Stimulated activated CD4-positive, alpha-beta T cell treated with anti-CD3 and anti-CD28 coated beads, Interleukin-2, amount 100 ng/mL, for 24 hours (primary cell): ENCODE measurements around the gene KRT4.
"Not testable (repeated sequence)": the region's sequence is repeated elsewhere in the genome, so short reads cannot be mapped to it uniquely, and the experiment has no call there.

ENCODE experiments used
- DNase-seq, 2 donors: peaks; one replicate each; pipeline ENCODE4 v3.0.0-alpha.2; 2020

Gene KRT4

GRCh38 chr12:52813885-52814709, at the start of gene KRT4:
Gene KRT4 (minus strand): TSS chr12:52814116. CDS start chr12:52814058, 58 bp downstream.
- DNase-seq, result no peak

- DNase-seq, result no peak
Observed at GRCh38 chr12:52862023-52862422, 48.1 kb upstream of the KRT4 start.

GRCh38 chr12:52861511-52861910, 47.6 kb upstream of the KRT4 start:
- no peak for DNase-seq

- DNase-seq, result no peak
Observed at GRCh38 chr12:52860102-52860823, 46.3 kb upstream of the KRT4 start.

- DNase-seq, result no peak
Observed at GRCh38 chr12:52857500-52857899, 43.6 kb upstream of the KRT4 start.

- no peak for DNase-seq
Observed at GRCh38 chr12:52856787-52857186, 42.9 kb upstream of the KRT4 start.

- not testable (repeated sequence) for DNase-seq
Observed at GRCh38 chr12:52856077-52856476, 42.2 kb upstream of the KRT4 start.

GRCh38 chr12:52851787-52852186, 37.9 kb upstream of the KRT4 start:
- no peak for DNase-seq

- no peak for DNase-seq
Observed at GRCh38 chr12:52850681-52851080, 36.8 kb upstream of the KRT4 start.

- no peak for DNase-seq
Observed at GRCh38 chr12:52849511-52849910, 35.6 kb upstream of the KRT4 start.

GRCh38 chr12:52848661-52849255, 34.8 kb upstream of the KRT4 start, which contains the start of gene KRT78:
Gene KRT78 (minus strand): TSS chr12:52848994. CDS start chr12:52848930, 64 bp downstream.
- DNase-seq, result no peak

- no peak for DNase-seq
Observed at GRCh38 chr12:52847335-52848102, 33.6 kb upstream of the KRT4 start.

- DNase-seq, result no peak
Observed at GRCh38 chr12:52846356-52846970, 32.5 kb upstream of the KRT4 start.

- no peak for DNase-seq
Observed at GRCh38 chr12:52845946-52846345, 32.0 kb upstream of the KRT4 start.

GRCh38 chr12:52844386-52844785, 30.5 kb upstream of the KRT4 start:
- DNase-seq, result no peak

GRCh38 chr12:52839436-52840105, 25.7 kb upstream of the KRT4 start:
- no peak for DNase-seq

- DNase-seq, result no peak
Observed at GRCh38 chr12:52838609-52839435, 24.9 kb upstream of the KRT4 start.

- no peak for DNase-seq
Observed at GRCh38 chr12:52837781-52838608, 24.1 kb upstream of the KRT4 start.

GRCh38 chr12:52837413-52837741, 23.5 kb upstream of the KRT4 start:
- DNase-seq, result no peak
